Dermis blood vessel endothelial cell (primary cell): ENCODE data around the gene FAM228B. TPM values are rescaled to one million over a fixed set of nuclear protein-coding genes. Genes with fewer than 3 reads are reported as not detected.

Experiments
- DNase-seq: peaks from one replicate; pipeline ENCODE4 v3.0.0; 2010
- total RNA-seq: library from RNA; depleted of rRNA; stranded (reverse); fragments of >200 nt; gene quantifications from 2 replicates; pipeline ENCODE4 v1.2.3, GENCODE V29; 2014

The FAM228B gene
- total RNA-seq, 1 donor from 2014 or later = 11.6 TPM

DNA sequence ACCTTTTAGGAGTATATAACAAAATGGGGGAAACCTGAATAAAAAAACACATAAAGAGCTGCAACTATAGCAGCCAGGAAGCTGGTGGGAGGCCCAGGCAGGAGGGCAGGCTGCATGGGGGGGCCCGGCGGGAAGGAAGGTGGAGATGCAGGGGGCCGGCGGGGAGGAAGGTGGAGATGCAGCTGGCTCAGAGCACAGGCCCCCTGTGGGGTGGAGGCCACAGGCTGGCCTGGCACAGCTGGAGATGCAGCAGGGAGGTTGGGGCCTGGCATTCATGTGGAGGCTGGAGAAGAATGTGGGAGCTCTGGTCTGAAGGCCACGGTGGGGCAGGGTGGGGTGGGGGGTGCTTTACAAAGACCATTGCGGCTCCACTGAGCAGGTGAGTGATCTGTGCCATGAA is 83.0 kb downstream of the FAM228B start:
- no peak for DNase-seq

DNA sequence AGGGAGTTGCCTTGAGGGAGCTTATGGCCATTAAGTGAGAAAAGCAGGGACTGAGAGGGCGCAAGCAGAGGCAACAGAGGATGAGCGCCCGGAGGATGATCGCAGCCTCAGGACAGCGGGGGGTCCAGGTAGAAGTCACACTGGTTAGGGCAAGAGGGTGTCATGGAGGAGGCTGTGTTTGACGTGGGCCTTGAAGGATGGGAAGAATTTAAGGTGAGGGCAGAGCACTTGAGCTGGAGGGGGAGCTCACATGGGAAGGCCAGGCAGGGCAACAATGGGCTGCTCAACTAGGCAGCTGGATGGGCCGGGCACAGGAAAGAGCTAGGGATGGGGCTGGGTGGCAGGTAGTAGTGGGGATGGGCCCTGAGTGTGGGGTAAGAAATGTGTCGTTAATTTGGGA is 83.4 kb downstream of the FAM228B start:
- DNase-seq = no peak

DNA sequence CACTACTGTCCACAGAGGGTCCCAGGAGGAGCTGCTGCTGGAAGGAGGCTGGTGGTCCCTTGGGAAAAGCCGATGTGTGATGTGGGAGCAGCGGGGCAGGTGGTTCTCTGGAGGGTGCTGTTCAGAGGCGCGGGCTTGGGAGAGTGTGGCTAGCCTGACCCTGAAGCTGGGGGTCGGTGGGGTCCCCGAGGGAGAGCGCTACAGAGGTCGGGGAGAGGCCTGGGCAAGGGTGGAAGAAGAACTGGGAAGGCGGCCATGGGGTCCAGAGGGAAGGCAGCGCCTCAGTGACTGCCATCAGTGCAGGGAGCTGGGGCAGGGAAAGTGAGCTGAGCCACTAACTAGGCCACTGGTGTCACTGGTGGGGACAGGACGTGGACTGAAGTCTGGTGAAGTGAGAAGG is 84.1 kb downstream of the FAM228B start:
- DNase-seq = no peak

DNA sequence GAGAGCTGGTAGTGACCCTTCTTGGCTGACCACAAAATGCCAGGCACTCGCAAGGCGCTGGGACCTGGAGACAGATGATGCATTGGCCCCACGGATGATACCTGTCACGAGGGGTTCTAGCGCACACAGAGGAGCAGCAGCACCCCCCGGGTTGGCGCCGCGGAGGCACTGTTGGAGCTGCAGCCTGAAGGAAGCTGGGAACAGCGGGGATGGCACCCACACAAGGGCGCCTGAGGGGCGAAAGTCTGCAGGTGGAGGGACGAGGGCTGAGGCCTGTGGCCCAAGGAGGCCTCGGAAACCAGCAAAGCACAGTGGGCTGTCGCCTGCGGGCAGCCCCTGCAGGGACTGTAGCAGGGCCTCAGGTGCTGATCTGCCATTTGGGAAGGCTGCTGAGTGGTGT is 85.2 kb downstream of the FAM228B start:
- DNase-seq = no peak

DNA sequence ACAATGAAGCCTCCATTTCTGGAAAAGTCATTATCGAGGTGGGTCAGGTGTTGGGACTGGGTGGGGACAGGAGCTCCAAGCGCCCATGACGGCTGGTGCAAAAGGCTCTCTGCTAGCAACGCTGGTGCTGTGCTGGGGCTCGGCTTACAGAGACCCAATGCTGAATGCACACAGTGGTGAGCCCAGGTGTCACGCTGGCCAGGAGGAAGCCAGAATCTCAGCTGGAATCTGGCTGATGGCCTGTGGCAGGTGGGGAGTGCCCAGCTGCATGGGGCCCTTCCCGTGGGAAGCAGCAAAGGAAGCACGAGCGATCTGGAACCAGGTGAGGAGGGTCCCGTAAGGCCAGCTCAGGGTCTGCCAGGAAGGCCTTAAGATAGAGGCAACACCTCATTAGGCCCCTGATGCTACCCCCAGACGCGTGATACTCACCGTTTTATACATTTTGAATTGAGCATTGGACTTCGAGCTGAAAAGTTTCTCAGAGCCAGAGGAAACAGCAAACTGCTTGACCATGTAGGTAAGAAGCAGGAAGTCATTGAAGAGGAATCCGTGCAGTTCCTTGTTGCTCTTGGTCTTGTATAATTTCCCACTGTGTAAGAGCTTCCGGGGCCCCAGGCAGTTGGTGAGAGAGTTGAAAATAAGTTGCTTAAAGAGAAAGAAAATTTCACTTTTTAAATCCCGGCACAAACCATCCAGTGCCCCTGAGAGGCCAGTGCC is 86.3 kb downstream of the FAM228B start:
- no peak for DNase-seq

DNA sequence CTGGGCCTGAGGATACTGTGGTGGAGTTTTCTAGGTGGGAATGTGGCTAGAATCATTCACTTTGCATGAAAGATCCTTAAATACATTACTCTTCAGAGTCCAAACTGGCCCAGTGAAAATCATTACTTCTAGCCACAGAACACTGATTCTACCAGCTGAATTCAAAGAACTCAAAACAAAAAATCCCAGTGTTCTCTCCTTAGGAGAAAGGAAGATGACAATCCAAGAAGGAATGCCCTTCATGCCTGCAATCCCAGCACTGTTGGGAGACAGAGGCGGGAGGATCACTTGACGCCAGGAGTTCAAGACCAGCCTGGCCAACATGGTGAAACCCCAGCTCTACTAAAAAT is 86.8 kb downstream of the FAM228B start:
- no peak for DNase-seq

DNA sequence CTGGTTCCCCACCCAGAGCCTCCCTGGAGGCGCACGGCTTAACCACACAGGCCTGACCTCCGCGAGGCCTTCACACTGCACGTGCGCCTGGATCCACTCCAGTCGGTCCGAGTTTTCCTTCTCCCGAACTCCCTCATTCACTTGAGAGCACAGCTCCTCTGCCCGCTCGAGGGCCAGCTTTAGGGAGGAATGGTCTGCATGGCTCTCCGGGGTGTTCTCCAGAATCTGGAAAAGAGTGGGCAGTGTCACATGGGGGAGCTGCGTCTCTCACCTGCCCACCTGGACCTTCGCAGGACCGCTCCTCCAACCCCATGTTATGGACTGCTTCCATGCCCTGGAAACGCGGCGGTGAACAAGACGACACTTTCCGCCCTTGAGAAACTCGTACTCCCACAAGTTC is 87.5 kb downstream of the FAM228B start:
- DNase-seq = no peak

DNA sequence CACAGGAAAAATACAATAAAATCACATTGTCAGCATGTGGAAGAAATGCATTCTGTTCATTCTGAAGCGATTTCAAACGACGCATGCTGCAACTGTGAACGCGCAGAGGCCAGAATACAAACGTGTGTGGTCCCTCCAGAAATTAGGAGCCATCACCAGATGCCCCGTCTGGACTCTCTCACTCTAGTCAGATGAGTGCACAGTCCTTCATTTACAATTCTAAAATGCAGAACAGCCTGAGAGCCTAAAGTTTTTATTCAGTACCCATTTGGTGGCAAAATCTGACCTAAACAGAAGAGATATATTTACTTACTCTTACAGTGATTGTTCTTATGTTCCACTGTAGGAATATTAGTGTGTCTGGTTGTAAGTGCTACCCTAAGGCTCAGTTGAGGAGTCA is 88.1 kb downstream of the FAM228B start:
- no peak for DNase-seq

DNA sequence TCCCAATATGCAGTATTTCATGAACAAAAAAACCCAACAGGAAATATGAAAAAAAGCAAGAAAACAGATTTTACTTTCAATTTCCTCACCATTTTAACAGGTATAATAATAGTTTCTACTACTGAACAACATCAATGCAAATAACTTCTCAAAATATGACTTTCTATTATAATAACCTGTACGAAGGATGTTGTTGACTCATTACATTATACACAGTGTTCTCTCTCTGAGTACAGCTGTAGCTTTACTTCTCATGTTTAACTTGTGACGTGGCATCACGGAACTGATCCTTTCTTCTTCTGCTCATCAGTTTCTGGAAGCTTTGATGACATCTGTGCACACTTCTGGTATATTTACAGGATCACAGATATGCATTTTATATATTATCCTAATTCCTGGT is 91.6 kb downstream of the FAM228B start:
- DNase-seq = no peak

Other genes starting within 250 kb of the FAM228B start
- gene ATAD2B, start 196.3 kb upstream of the FAM228B start, total RNA-seq = 15.6 and 23.3 TPM in 2 replicates
- 13.1 and 17.0 TPM in 2 replicates for gene UBXN2A, start 183.0 kb upstream of the FAM228B start, total RNA-seq
- gene MFSD2B, start 113.4 kb upstream of the FAM228B start, total RNA-seq = under 0.01 and 0.09 TPM in 2 replicates
- gene WDCP, start 76.1 kb upstream of the FAM228B start, total RNA-seq = 11.4 and 13.3 TPM in 2 replicates
- 9.9 and 14.5 TPM in 2 replicates for gene FKBP1B, start 73.7 kb upstream of the FAM228B start, total RNA-seq
- gene SF3B6, start 47.1 kb upstream of the FAM228B start, total RNA-seq = 113 and 165 TPM in 2 replicates
- 63.2 and 88.3 TPM in 2 replicates for gene TP53I3, start 38.6 kb upstream of the FAM228B start, total RNA-seq
- gene PFN4, start 135 bp upstream of the FAM228B start, total RNA-seq = 0.23 and 1.7 TPM in 2 replicates
- gene FAM228A, start 51.6 kb downstream of the FAM228B start, total RNA-seq = 0.28 TPM in 1 of 2 replicates, not detected in the other
- 59.7 and 68.2 TPM in 2 replicates for gene ITSN2, start 237.1 kb downstream of the FAM228B start, total RNA-seq